LNCAP (cell line): ENCODE measurements around the gene PLA1A.

Source experiments
- TF ChIP-seq, protein P1 (sequence below): fragments of 450-650 bp; IDR thresholded peaks from 2 replicates; pipeline ENCODE4 v1.5.1; 2017; ENCODE audit warnings: mild to moderate bottlenecking

Gene PLA1A

DNA sequence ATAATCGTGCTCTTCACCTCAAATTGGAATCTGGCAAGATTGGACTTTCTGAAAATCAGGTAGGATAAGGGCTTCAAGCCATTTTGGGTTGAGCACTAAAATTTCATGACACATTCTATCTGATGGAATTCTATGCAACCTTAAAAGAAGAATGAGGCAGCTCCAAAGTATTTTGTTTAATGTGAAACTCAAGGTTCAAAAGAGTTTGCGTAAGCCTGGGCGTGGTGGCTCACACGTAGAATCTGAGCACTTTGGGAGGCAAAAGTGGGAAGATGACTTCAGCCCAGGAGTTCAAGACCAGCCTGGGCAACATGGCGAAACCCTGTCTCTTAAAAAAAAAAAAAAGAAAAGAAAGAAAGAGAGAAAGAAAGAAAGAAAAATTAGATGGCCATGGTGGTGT lies 3.6 kb upstream of the PLA1A start:
- TF ChIP-seq, protein P1, sequence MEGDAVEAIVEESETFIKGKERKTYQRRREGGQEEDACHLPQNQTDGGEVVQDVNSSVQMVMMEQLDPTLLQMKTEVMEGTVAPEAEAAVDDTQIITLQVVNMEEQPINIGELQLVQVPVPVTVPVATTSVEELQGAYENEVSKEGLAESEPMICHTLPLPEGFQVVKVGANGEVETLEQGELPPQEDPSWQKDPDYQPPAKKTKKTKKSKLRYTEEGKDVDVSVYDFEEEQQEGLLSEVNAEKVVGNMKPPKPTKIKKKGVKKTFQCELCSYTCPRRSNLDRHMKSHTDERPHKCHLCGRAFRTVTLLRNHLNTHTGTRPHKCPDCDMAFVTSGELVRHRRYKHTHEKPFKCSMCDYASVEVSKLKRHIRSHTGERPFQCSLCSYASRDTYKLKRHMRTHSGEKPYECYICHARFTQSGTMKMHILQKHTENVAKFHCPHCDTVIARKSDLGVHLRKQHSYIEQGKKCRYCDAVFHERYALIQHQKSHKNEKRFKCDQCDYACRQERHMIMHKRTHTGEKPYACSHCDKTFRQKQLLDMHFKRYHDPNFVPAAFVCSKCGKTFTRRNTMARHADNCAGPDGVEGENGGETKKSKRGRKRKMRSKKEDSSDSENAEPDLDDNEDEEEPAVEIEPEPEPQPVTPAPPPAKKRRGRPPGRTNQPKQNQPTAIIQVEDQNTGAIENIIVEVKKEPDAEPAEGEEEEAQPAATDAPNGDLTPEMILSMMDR: no peak

DNA sequence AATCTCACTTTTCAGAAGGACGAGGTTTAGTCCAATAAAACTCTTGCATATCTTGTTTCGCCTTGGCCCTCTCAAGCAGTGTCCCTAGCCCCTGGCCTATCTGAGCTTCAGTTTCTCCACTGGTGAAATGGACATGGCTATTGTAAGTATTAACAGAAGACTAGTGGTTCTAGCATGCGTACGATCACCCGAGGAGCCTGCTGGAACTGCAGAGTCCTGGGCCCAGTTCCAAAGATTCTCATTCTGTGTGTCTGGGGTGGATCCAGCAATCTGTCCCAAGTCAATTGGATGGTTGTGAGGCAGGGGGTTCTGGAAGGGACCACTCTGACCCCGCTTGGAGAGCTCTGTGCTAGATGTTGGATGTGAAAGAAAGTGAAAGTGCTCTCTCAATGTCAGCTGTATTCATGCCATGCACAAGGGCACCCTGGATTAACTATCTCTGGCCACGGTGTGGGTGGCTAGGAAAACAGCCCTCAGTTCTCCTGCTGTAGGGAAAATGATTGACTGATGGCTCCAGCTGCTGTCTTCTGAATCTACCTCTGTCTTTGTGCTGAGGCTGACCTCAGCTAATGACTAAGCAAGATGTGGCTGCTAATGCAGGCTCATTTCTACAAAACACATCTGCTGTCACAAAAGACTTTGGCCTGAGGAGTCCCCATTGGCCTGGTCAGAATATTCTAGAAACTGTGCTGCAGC lies 1.9 kb upstream of the PLA1A start:
- TF ChIP-seq, protein P1: no peak

DNA sequence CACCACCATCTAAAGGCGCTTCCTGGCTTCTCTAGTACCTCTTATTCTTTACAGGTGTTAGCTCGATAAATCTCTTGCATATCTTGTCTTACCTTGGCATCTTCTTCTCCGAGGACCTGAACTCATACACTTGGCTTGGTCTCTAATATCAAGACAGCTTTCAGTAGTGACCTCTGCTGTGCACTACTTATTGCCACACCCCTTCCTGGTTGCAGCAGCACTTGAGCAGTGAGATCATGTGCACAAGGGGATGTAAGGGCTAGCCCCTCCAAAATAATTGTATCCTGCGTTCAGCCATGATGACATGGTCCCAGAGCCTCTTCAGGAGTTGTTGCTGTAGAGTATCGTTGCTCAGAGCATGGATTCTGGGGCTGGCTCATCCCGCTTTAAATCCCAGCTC lies 1.3 kb upstream of the PLA1A start:
- TF ChIP-seq, protein P1: no peak

DNA sequence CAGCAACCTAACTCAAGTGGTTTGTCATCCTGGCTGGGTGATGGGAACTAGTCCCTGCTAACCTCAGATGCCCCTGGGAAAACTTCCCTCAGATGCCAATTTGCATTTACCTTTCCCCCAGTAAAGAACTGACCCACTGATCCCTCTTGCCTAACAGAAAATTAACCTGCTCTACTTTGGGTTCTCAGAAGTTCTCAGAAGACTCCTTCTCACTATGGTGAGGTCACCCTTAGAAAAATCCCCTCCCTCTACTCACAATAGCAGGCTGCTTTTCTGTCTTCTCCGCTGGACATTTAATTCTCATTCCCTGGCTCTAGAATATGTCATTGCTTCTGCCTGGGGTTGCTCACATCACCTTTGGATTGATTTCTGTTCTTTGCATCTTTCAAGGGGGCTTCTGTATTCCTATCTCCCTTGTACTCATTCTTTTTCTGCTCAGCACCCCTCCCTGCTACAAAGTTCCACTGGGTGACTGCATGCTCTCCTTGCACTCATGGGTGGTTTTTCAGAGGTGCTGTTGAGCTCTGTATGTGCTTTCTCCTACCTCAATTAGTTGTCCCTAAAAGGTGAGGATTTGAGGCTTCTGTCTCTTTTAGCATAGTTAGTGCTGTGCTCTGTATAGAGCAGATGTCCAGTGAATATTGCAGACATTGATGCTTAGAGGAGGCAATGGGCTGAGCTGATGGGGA lies 869 bp downstream of the PLA1A start:
- TF ChIP-seq, protein P1: no peak

DNA sequence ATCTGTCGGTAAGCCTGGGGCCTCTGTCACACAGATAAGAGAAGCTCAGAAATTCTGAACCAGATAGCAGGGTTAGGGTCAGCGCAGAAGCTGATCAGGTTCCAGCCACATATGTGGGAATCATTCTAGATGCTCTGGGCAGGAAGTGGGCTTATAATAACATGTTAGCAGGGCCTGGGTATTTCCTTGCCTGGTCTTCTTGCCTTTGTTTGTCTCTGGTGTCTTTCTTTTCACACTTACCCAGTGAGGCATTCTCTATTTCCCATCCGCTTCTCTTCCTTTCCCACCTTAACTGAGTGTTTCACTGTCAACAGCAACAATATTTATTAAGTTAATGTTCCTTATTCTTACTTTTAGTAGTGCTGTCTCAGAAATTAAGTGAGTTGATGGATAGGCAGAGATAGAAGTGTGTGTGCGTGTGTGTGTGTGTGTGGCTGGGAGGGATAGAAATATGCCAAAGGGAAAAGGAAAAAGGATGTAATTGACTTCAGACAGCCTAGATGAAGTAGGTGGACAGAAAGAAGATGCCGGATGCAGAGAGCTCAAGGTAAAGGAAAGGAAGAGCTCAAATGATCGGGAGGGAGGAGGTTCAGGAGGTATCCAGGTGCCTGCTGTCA lies 2.0 kb downstream of the PLA1A start:
- TF ChIP-seq, protein P1: no peak

DNA sequence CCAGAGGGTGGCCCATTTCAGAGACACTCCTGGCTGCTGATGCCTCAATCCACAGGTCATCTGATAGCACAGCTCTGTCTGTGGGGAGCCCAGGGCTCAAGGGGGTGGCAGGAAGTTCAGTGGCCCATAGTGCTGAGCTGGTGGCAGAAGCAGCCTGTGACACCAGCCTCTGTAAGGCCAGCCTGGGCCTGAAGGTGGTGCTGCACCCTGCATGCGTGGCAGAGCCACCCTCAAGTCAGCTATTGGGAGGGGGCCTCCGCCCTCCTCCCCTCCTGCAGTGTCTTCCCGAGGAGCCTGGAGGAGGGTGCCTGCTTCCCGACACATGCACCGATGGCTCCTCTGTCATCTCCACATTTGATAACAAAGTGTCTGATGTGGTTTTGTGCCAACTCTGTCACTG lies 3.0 kb downstream of the PLA1A start:
- TF ChIP-seq, protein P1: no peak

DNA sequence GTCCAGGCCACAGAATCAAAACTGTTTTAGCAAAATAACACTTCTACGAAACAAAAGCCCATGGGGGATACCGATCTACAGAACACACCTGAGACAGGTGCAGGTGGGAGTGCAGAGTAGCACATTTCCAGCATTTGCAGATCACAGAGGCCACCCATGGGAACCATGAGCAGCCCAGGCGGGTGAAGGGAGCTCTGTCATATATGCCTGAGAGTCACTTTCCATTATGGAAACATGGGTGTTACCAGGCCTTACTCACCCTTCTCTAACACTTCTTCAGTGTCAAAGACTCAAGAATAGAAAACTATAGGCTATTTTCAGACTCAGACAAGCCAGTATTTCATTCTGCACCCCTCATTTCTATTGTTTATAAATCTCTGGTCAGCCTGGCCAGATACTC lies 3.5 kb downstream of the PLA1A start:
- TF ChIP-seq, protein P1: no peak
